ENCODE measurements around the gene KIRREL3. TPM values are rescaled to one million over a fixed set of nuclear protein-coding genes. Genes with fewer than 3 reads are reported as not detected.

Gene KIRREL3
- total RNA-seq, 3 donors from 2014 or later: not detected

GRCh38 chr11:126840201-126840886 is 160.2 kb downstream of the KIRREL3 start:
- Mint-ChIP-seq H3K36me3 (ENCODE audit: insufficient read depth) (no peaks in the 10 kb centered on the region), H3K27me3 (ENCODE audit: low read depth) (peaks cover 6% of the 10 kb centered on the region), H3K4me1 (ENCODE audit: low read depth) (no peaks in the 10 kb centered on the region), H3K9me3 (no peaks in the 10 kb centered on the region), H3K4me3 (no peak overlapping the region)
- ATAC-seq (no peak), DNase-seq (no peak)

- Mint-ChIP-seq H3K4me1 (ENCODE audit: low read depth) (no peaks in the 10 kb centered on the region), H3K4me3 (no peak overlapping the region), H3K36me3 (ENCODE audit: insufficient read depth) (no peaks in the 10 kb centered on the region), H3K9me3 (no peaks in the 10 kb centered on the region), H3K27me3 (ENCODE audit: low read depth) (peaks cover 3% of the 10 kb centered on the region)
- ATAC-seq: no peak
- no peak for DNase-seq
Measured at GRCh38 chr11:126839496-126839895, 161.1 kb downstream of the KIRREL3 start.

DNA sequence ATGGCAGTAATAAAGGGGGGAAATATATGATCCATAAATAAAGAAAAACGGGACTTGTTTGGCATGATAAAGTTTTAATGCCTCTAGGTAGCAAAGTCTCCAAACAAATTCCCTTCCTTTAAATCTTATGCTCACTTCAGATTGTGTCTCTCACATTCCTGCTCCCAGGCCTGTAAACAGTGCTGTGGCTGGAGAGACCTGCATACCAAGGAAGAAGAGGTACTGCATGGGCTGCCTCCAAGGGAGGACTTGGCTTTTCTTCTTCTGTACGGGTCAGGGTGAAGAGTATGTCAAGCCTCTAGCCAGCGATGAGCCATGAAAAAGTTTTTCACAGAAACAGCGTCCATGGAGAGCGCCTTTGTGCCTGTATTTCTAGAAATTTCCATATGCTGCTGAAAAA is 161.8 kb downstream of the KIRREL3 start:
- Mint-ChIP-seq H3K27me3 (ENCODE audit: low read depth) (peaks cover 3% of the 10 kb centered on the region), H3K9me3 (no peaks in the 10 kb centered on the region), H3K36me3 (ENCODE audit: insufficient read depth) (no peaks in the 10 kb centered on the region), H3K4me3 (no peak overlapping the region), H3K4me1 (ENCODE audit: low read depth) (no peaks in the 10 kb centered on the region)
- no peak for DNase-seq
- ATAC-seq: no peak

DNA sequence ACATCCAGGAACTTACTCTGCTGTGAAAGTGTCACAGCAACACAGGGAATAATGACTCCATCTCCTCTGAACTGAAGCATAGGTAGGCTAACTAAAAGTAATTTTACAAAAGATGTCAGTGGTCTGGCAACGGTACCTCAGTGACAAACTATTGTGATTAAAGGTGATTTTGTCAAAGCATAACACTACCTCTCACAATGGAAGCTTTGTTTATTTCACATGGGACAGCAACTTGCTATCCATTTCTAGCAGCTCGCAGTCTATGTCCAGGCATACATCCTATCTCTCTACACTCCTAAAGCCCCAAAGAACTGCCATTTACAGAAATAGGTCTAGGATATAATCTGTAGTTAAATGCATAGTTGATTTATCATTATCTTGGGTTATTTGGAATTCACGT is 163.0 kb downstream of the KIRREL3 start:
- H3K9me3 Mint-ChIP-seq: no peaks in the 10 kb centered on the region
- H3K4me1 Mint-ChIP-seq (ENCODE audit: low read depth): no peaks in the 10 kb centered on the region
- H3K36me3 Mint-ChIP-seq (ENCODE audit: insufficient read depth): no peaks in the 10 kb centered on the region
- ATAC-seq: no peak
- no peak for DNase-seq
- H3K27me3 Mint-ChIP-seq (ENCODE audit: low read depth): peaks cover 3% of the 10 kb centered on the region
- no peak overlapping the region for H3K4me3 Mint-ChIP-seq

DNA sequence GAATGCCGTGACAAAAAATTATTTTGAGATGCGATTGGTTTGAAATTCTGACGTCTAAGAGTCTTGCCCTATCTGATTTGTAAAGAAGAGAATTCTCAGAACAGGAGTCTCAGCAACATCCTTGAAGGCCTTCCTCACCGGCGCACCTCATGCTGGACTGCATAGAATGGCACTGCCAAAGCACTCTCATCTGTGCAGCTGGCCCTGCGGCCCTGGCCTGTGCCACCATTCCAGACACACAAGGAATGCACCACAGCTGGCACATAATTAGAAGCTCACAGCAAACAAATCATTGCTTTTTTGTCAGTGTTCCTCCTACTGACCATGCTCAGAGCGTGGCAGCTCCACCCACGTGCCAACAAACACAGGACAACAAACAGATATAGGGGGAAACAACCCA is 166.0 kb downstream of the KIRREL3 start:
- Mint-ChIP-seq H3K9me3 (no peaks in the 10 kb centered on the region), H3K36me3 (ENCODE audit: insufficient read depth) (no peaks in the 10 kb centered on the region), H3K4me1 (ENCODE audit: low read depth) (no peaks in the 10 kb centered on the region), H3K27me3 (ENCODE audit: low read depth) (no peaks in the 10 kb centered on the region), H3K4me3 (no peak overlapping the region)
- DNase-seq (no peak), ATAC-seq (no peak)

- DNase-seq (no peak), ATAC-seq (no peak)
- H3K4me3 Mint-ChIP-seq: no peak overlapping the region
- H3K4me1 Mint-ChIP-seq (ENCODE audit: low read depth): no peaks in the 10 kb centered on the region
- no peaks in the 10 kb centered on the region for H3K27me3 Mint-ChIP-seq (ENCODE audit: low read depth)
- H3K9me3 Mint-ChIP-seq: no peaks in the 10 kb centered on the region
- H3K36me3 Mint-ChIP-seq (ENCODE audit: insufficient read depth): no peaks in the 10 kb centered on the region
Measured at GRCh38 chr11:126834149-126834548, 166.4 kb downstream of the KIRREL3 start.

DNA sequence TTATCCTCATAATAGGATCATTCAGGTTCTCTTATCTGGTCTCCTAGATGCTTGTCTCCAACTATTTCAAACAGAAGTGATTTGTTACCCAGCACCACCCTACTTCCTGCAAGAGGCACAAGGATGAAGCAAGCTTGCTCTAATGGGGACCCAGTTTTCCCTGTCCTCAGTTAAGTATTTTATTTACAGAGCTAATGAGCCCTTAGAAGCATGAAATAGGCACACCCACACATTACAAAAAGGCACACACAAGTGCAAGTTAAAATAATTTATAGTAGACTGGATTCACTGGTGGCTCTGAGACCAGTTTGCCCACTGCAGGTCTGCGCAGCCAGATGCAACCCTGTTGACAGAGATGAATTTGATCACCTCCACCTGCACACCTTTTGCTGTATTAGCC is 167.5 kb downstream of the KIRREL3 start:
- no peak for DNase-seq
- Mint-ChIP-seq H3K36me3 (ENCODE audit: insufficient read depth) (no peaks in the 10 kb centered on the region), H3K4me1 (ENCODE audit: low read depth) (no peaks in the 10 kb centered on the region), H3K27me3 (ENCODE audit: low read depth) (no peaks in the 10 kb centered on the region), H3K4me3 (no peak overlapping the region), H3K9me3 (no peaks in the 10 kb centered on the region)
- ATAC-seq: no peak

DNA sequence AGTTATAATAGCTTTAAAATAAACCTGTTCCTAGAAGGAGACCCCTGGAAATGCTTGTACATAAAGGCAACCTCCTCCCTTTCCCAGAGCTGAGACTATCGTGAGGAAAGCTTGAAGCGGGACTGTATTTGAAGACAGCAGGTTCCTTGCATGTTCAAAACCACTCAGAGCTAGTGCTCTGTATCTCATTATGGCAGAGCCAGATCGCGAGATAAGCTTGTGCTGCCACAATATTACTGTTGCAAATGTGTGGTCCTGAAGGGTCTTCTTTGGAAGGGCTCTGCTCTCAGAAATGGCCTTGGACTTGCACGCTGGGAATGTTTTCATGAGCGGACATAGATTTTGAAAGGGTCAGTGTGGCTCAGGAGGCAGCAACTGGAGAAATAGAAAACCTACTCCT is 168.2 kb downstream of the KIRREL3 start:
- no peaks in the 10 kb centered on the region for H3K9me3 Mint-ChIP-seq
- H3K36me3 Mint-ChIP-seq (ENCODE audit: insufficient read depth): no peaks in the 10 kb centered on the region
- no peaks in the 10 kb centered on the region for H3K4me1 Mint-ChIP-seq (ENCODE audit: low read depth)
- ATAC-seq (no peak), DNase-seq (no peak)
- H3K27me3 Mint-ChIP-seq (ENCODE audit: low read depth): no peaks in the 10 kb centered on the region
- no peak overlapping the region for H3K4me3 Mint-ChIP-seq

- H3K27me3 Mint-ChIP-seq (ENCODE audit: low read depth): no peaks in the 10 kb centered on the region
- H3K36me3 Mint-ChIP-seq (ENCODE audit: insufficient read depth): no peaks in the 10 kb centered on the region
- no peaks in the 10 kb centered on the region for H3K4me1 Mint-ChIP-seq (ENCODE audit: low read depth)
- no peak for ATAC-seq
- no peak for DNase-seq
- H3K4me3 Mint-ChIP-seq: no peak overlapping the region
- H3K9me3 Mint-ChIP-seq: no peaks in the 10 kb centered on the region
Measured at GRCh38 chr11:126830216-126830806, 170.3 kb downstream of the KIRREL3 start.

DNA sequence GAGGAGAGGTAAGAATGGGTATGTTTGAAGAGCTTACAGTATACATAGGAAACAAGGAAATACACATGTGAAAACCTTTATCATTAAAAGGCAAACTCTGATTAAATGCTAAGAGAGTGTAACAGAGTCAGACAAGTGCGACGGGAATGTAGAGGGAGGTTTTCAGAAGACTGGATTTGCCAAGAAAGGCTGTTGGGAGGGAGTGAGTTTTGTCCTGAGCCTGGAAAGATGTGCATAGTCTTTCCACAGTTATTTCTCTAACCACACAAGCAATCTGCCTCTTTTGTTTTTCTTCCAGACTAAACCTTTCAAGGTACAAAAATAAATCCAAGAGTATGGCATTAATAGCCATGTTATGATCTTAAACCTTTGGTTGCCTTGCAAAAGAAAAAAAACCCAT is 170.9 kb downstream of the KIRREL3 start:
- no peak for ATAC-seq
- H3K27me3 Mint-ChIP-seq (ENCODE audit: low read depth): no peaks in the 10 kb centered on the region
- DNase-seq: no peak
- no peaks in the 10 kb centered on the region for H3K36me3 Mint-ChIP-seq (ENCODE audit: insufficient read depth)
- no peak overlapping the region for H3K4me3 Mint-ChIP-seq
- no peaks in the 10 kb centered on the region for H3K9me3 Mint-ChIP-seq
- no peaks in the 10 kb centered on the region for H3K4me1 Mint-ChIP-seq (ENCODE audit: low read depth)

- Mint-ChIP-seq H3K9me3 (no peaks in the 10 kb centered on the region), H3K4me3 (no peak overlapping the region), H3K36me3 (ENCODE audit: insufficient read depth) (no peaks in the 10 kb centered on the region), H3K4me1 (ENCODE audit: low read depth) (no peaks in the 10 kb centered on the region), H3K27me3 (ENCODE audit: low read depth) (peaks cover 2% of the 10 kb centered on the region)
- ATAC-seq (no peak), DNase-seq (no peak)
Measured at GRCh38 chr11:126824035-126824607, 176.4 kb downstream of the KIRREL3 start.

DNA sequence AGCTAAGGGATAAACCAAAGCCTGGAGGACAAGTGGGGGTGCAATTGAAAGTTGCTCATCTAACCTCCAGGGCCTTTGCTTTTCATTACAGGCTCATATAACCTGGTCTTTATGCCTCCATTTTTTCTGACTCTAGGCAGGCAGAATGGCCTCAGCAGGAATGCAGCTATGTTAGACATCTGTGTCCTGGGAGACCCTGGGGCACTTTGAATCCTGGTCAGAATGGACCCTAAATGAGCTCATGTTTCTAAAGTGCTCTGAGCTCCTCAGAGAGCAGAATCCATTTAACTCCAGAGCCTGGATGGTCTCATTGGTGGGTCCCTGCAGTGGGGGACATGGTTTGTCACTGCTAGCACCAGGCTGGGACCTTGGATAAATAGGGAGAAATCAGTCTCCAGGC is 177.3 kb downstream of the KIRREL3 start:
- no peak for DNase-seq
- H3K27me3 Mint-ChIP-seq (ENCODE audit: low read depth): peaks cover 2% of the 10 kb centered on the region

DNA sequence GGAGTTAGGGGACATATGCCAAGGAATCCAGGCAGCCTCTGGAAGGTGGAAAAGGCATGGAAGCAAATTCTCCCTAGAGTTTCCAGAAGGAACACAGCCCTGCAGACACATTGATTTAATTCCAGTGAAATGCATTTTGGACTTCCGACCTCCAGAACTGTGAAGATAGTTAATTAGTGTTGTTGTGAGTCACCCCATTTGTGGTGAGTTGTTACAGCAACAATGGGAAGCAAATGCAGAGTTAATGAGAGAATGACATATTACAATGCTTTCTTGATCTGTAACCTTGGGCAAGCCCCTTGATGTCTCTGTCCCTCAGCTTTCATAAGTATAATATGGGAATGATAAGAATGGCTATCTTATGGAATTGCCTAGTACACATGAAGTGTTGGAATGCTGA is 178.7 kb downstream of the KIRREL3 start:
- DNase-seq (no peak), ATAC-seq (no peak)
- no peaks in the 10 kb centered on the region for H3K36me3 Mint-ChIP-seq (ENCODE audit: insufficient read depth)
- H3K27me3 Mint-ChIP-seq (ENCODE audit: low read depth): peaks cover 4% of the 10 kb centered on the region
- no peak overlapping the region for H3K4me3 Mint-ChIP-seq
- no peaks in the 10 kb centered on the region for H3K9me3 Mint-ChIP-seq
- no peaks in the 10 kb centered on the region for H3K4me1 Mint-ChIP-seq (ENCODE audit: low read depth)

More for the DNA sequence above, 177.3 kb downstream of the KIRREL3 start:
- H3K9me3 Mint-ChIP-seq: no peaks in the 10 kb centered on the region
- no peak overlapping the region for H3K4me3 Mint-ChIP-seq
- ATAC-seq: no peak
- no peaks in the 10 kb centered on the region for H3K4me1 Mint-ChIP-seq (ENCODE audit: low read depth)
- H3K36me3 Mint-ChIP-seq (ENCODE audit: insufficient read depth): no peaks in the 10 kb centered on the region

DNA sequence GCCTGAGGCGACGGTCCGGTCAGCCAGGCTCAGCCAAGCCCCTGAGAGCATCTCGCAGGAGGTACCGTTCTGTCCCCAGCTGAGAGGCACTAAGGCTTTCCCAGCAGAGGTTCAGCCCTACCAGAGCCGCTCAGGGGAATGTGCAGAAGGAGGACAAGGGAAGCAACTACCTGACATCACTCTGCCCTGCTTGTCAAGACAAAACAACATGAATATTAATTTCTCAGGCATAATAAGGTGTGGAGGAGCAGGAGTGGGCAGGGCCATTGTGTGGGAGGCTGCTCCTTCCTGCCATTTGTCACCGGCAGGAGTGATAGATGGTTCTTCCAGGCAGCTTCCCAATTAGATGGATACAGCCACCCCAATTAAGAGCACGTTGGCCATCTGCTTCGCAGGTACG is 181.4 kb downstream of the KIRREL3 start:
- Mint-ChIP-seq H3K4me3 (no peak overlapping the region), H3K9me3 (no peaks in the 10 kb centered on the region), H3K4me1 (ENCODE audit: low read depth) (no peaks in the 10 kb centered on the region), H3K36me3 (ENCODE audit: insufficient read depth) (no peaks in the 10 kb centered on the region), H3K27me3 (ENCODE audit: low read depth) (peaks cover 4% of the 10 kb centered on the region)
- no peak for ATAC-seq
- no peak for DNase-seq

Data from activated T-cell treated with anti-CD3 and anti-CD28 coated beads, Interleukin-2, amount 50 U/mL, for 4 hours (primary cell).